ENCODE data around the gene DAB1. TPM values are rescaled to one million over a fixed set of nuclear protein-coding genes. Genes with fewer than 3 reads are reported as not detected.

Gene DAB1
- total and polyA plus RNA-seq, 2 of the 8 experiments (the other 6 are each of a cell fraction or from before 2014, with no cell fraction given): 4.4 to 11.8 TPM

- TF ChIP-seq CHD7 (IDR thresholded peaks at IDR 0.05; ENCODE audit: insufficient replicate concordance, low read length) (no peak), NANOG (IDR thresholded peaks at IDR 0.05; ENCODE audit: insufficient read depth, low read depth, low read length, poor library complexity, severe bottlenecking) (no peak), CBX8 (IDR thresholded peaks at IDR 0.05; ENCODE audit: borderline replicate concordance, low read depth, low read length) (no peak), TAF7 (optimal IDR thresholded peaks at IDR 0.05; ENCODE audit: borderline replicate concordance, low read depth, low read length) (no peak), RAD21 (IDR thresholded peaks at IDR 0.05 in 1 of 2, conservative IDR thresholded peaks at IDR 0.05 in 1 of 2; ENCODE audit: low read depth in 2 of 2, low read length in 2 of 2) (peak; percentile 55 to 58), POLR2A (IDR thresholded peaks at IDR 0.05; ENCODE audit: control extremely low read depth in 1 of 2, low read depth in 2 of 2, low read length in 2 of 2) (no peak), POU5F1 (IDR thresholded peaks at IDR 0.05; ENCODE audit: low read depth, low read length) (no peak)
These were observed 344.3 kb downstream of the DAB1 start (continued) for GRCh38 chr1:57079454-57080157.

Measured in H1 (cell line).